Measurements from ENCODE around the gene MAP2K7.
"Not testable (repeated sequence)": the region's sequence is repeated elsewhere in the genome, so short reads cannot be mapped to it uniquely, and the experiment has no call there.

The MAP2K7 gene

DNA sequence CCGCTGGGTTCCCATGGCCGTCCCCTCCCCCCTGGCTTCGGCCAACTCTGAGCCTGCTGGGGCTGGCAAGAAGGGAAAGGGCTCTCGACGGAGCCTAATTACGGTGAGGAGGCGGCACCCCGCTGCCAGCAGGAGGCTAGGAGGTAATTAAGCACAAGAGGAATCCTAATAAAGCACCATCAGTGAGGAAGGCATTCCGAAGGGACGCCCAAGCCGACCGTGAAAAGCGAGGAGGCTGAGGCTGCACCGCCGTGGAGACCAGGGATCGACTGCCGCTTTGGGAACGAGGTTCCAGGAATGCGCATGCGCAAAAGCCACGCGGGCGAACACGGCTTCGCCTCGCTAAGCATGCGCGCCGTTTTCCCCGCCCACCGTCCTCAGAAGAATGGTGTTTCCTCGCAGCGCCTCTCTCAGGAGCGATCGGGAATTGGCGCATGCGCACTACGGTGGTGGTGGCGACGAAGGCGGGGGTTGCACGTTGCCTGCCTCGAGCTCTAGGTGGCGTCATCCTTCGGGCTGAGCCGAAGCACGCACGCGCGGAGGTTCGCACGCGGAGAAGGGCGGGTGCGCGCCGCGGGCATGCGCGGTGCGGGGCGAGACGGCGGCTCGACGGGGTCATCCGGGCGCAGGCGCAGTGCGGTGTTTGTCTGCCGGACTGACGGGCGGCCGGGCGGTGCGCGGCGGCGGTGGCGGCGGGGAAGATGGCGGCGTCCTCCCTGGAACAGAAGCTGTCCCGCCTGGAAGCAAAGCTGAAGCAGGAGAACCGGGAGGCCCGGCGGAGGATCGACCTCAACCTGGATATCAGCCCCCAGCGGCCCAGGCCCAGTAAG, at the start of gene MAP2K7:
Gene MAP2K7, plus strand, starts transcription at position 634 of the 830 bp plus-strand sequence. Its CDS starts 68 bp downstream, at position 702.
- peak; percentile 96 for DNase-seq (ENCODE audit: low read depth)

DNA sequence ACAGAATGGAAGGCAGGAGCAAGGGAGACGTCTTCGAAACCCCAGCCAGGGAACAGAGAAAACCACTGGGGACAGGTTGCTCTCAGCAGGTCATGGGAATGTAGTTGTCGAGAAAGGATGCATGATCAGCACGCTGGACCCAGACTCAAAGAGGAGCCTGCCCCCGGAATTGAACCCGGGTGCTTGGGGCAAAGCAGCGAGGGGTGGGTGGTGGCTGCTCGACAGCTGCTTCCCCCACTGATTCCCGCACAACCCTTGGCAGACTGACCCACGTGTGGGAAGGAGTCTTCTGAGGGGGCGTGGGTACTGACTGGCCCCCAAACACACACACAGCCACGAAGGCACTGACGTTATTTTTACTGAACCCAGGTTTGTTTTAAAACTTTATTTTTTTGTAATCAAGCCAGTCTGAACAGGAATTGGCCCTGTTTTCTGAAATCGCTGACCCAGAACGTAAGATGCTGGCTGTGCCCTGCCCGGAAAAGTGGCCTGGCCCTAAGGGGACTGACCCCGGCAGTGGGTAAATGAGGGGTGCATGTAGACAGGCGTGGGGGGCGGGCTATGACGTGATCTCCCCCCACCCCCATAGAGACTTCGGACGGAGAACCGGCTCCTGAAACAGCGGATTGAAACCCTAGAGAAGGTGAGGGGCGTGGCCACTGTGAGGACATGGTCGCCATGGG, 48.1 kb upstream of the MAP2K7 start:
- DNase-seq (ENCODE audit: low read depth), result no peak

DNA sequence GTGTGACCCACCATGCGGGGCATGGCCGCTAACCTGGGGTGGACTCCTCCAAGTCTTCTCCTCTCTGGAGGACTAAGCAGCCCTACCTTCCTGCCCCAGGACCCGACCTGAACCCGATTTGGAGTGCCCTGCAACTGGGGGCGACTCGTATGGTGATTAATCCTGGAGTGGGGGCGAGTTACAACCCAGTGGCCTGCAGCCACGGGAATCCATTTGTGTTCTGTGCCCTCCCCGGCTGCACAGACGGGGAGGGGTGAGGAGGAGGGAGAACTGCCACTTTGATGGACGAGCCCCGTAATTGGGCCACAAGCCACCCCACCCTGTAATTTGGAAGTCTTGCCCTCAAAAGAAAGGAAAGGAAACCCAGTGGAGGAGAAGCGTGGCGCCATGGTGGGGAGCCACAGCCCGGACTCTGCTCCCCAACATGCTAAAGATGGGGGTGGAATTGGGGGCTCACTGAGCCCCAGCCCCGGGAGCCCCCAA, 47.5 kb upstream of the MAP2K7 start:
- DNase-seq (ENCODE audit: low read depth), result no peak

DNA sequence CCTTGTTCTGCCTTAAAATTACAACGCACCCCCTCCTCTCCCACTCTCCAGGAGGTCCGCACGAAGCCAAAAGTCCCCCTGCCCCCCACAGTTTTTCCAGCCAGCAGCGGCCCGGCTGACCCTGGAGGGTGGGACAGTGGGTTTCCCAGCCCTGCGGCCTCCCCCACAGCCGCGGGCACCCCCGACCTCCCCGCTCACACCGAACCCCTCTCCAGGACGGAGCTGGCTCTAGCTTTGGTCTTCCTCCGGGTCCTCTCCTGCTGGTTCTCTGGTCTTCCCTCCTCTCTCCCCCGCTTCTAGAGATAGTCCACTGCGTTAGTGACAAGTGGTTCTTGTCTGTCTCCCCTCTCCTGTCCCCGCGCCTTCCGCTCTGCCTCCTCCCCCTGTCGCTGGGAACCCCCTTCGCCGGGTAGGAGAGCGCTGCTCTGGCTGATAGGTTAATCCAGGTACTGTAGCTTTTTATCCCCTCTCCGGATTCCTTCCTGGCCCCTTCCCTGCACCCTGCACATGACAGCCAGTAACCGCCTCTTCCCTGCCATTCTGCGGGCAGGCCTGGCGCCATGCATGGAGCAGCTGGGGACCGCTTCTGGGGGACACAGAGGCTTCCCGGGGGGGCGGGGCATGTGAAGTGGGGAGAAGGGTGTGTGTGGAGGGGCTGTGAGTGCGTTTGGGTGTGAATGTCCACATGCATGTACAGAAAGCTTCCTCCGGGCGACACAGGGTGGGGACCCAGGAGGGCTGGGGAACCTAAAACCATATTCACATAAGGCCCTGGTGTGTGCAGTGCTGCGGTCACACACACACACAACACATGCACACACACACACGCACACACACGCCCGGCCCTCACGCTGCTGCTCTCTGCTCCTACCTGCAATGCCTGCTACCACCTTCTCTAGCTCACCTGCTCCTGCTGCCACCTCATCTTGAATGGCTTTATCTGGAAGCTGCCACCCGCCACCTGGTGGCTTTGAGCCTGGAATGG, 46.7 kb upstream of the MAP2K7 start:
- DNase-seq (ENCODE audit: low read depth), result no peak

DNA sequence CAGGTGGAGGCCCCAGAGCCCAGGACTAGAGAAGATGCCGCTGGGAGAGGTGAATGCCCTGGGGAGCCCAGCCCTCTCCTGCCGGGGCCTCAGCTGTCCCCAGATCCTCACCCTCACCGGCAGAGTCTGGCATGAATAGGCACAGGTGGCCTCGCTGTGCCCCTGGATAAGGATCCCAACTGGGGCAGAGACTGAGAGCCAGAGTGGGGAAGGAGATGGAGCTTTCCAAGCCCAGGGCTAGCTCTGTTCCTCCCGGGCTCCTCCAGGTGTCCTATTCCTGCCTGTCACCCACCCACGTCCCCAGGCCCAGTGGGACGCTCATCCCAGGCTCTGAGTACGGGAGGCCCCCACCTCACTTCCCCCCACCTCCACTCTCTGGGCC, 46.0 kb upstream of the MAP2K7 start:
- no peak for DNase-seq (ENCODE audit: low read depth)

DNA sequence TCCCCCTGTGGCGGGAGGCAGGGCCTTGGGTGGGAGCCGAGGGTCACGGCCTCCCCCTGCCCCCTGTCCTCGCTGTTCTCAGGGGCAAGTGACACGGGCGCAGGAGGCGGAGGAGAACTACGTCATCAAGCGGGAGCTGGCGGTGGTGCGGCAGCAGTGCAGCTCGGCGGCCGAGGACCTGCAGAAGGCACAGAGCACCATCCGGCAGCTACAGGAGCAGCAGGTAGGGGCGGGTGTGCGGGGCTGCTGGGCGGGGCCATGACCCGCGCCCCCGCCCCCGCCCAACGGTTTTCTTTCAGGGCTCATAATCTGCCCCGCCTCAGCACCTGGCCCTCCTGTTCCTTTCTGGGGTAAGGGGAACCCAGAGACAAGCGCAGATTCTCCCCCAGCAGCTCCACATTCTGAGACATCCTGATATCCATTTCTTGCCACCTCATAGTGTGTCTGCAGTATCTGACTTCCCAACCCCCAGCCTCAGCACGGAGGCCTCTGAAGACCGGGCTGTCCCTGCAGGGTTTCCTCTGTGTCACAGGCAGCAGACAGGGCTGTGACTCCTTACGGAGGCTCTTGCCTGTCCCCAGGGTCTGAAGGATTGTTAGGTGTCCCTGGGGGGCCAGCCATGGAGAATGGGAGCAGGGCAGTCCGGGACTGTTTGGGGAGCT, 45.4 kb upstream of the MAP2K7 start:
- no peak for DNase-seq (ENCODE audit: low read depth)

GRCh38 chr19:7859087-7859486, 44.6 kb upstream of the MAP2K7 start:
- not testable (repeated sequence) for DNase-seq (ENCODE audit: low read depth)

DNA sequence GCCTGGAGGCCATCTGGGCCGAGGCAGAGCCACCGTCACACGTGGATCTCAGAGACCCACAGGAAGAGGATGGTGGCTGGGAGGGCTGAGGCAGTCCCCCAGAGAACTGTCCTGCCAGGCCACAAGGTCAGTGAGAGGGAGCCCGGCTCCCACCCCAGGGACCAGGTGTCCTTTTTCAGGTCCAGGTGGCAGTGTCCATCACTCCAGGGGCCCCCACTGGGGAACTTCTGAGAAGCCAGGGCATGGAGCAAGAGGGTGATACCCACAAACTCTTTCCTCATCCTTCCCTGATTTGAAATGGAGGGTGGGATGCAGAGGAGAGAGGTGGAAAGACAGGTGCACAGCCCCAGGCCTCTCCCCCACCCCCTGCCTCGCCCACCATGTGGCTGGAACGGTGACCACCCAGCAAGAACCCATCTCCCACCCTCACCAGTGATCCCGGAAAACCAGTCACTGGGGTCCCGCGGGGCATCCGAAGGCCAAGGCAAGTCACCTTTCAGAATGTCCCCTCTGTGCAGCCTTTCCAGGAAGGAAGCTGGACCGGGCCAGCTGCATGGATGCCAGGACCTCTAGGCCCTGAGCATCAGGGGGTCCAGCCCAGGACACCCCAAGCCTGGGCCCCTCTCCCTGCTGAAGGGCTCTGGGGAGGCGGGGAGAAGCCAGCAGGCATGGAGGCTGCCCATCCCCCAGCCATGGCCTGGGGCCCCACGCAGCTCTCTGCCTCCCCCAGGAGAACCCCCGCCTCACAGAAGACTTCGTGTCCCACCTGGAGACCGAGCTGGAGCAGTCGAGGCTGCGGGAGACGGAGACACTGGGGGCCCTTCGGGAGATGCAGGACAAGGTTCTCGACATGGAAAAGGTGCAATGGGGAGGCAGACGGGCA, 43.6 kb upstream of the MAP2K7 start:
- DNase-seq (ENCODE audit: low read depth), result no peak

DNA sequence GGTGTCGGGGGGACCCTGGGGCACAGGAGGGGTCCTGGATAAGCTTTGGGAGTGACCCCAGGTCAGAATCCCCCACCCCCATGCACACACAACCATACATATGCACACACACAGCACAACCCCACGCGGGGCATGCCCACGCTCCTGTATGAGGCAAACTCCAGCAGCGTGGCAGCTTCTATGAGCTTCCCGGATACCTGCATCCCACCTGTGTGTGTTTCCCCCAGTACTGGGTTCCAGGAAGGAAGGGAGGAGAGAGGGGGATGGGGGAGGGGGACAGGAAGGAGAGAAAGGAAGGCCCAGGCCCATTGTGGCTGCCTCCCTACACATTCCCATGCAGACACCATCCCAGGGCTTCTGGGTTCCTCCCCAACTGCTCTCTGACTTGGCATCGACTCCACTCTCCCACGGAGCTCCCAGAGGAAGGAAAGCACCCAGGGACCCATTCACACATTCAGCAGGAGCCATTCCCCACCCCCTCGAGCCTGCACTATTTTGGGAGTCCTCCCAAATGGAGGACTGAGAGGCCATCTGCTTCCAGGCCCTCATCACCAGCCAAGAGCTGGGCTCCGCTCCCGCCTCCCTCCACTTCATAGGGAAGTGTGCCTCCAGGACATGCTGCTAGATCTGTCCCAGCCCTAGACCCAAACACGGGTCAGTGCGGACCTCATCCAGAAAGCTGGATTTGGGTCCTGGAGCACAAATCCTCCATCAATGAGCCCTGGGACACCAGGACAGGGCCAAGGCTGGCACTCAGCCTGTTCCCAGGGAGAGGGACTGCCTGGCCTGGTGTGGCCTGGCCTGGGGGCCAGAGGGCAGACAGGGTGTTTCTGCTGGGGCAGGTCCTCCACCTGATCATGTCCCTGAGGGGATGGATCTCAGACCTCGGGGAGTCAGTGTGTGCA, 42.7 kb upstream of the MAP2K7 start:
- no peak for DNase-seq (ENCODE audit: low read depth)

DNA sequence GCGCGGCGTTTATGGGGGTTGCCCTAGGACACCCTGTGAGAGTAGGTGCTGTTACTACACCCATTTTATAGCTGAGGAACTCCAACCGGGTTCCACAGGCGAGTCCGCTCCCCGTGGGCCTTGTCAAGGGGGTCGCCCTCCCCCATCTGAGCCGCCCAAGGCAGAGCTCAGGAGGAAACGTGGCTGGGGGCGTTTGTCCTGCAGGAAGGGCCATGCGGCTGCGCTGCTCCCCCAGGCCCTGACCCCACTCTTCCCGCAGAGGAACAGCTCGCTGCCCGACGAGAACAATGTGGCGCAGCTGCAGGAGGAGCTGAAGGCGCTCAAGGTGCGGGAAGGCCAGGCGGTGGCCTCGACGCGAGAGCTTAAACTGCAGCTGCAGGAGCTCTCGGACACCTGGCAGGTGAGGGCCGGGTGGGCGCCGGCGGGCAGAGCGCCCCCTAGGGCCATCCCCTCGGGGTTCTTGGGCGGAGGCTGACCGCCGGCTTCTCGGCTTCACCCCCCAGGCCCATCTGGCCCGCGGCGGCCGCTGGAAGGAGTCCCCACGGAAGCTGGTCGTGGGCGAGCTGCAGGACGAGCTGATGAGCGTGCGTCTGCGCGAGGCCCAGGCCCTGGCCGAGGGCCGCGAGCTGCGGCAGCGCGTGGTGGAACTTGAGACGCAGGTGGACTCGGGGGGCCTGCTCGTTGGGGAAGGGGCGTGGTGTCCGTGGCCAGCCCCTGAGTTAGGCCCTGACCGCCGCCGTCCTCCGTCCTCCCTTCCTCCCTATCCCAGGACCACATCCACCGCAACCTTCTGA, 41.9 kb upstream of the MAP2K7 start:
- no peak for DNase-seq (ENCODE audit: low read depth)

GRCh38 chr19:7862413-7862951, 41.2 kb upstream of the MAP2K7 start:
- peak; percentile 53 for DNase-seq (ENCODE audit: low read depth)

DNA sequence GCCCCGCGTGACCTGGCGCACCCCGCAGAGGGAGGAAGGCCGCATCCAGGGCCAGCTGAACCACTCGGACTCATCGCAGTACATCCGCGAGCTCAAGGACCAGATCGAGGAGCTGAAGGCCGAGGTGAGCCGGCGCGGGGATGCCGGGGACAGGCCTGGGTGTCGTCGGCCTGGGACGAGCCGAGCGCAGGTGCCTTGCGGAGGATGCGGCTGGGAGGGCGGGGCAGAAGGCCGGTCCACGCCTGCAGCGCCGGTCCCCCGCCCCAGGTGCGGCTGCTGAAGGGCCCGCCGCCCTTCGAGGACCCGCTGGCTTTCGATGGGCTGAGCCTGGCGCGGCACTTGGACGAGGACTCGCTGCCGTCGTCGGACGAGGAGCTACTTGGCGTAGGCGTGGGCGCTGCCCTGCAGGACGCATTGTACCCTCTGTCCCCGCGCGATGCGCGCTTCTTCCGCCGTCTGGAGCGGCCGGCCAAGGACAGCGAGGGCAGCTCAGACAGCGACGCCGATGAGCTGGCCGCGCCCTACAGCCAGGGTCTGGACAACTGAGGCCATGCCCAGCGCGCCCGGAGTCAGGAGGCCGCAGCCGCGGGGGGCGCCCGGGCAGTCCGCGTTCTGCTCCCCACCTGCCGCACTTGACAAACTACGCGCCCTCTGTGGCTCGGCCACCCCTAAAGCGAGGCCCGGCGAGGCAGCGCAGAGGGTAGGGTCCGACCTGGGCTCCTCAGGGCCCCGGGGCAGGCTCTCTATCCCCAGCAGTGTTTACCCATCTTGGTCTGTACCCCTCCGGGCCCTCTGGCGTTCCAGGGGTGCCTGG, 40.3 kb upstream of the MAP2K7 start:
- DNase-seq (ENCODE audit: low read depth), result no peak

GRCh38 chr19:7863971-7864689, 39.5 kb upstream of the MAP2K7 start:
- DNase-seq (ENCODE audit: low read depth), result no peak

DNA sequence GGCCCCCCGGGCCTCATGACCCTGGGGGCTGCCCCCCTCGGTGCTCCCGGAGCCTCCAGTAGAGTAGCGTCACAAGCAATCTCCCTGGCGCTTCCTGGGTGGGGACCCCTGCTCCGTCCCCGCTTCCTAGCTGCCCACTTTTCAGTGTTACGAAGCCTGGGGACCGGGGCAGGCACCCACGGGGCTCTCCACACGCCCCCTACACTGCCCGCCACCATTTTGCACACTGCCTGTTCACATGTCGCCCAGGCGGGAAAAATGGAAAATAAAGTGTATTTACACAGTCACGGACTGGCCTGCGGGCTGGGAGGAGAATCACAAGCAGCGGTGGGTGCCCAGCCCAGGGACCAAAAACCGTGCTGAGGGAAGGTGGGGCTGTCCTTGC, 39.0 kb upstream of the MAP2K7 start:
- DNase-seq (ENCODE audit: low read depth), result no peak

- no peak for DNase-seq (ENCODE audit: low read depth)
These were observed 38.3 kb upstream of the MAP2K7 start for GRCh38 chr19:7865262-7865911.

DNA sequence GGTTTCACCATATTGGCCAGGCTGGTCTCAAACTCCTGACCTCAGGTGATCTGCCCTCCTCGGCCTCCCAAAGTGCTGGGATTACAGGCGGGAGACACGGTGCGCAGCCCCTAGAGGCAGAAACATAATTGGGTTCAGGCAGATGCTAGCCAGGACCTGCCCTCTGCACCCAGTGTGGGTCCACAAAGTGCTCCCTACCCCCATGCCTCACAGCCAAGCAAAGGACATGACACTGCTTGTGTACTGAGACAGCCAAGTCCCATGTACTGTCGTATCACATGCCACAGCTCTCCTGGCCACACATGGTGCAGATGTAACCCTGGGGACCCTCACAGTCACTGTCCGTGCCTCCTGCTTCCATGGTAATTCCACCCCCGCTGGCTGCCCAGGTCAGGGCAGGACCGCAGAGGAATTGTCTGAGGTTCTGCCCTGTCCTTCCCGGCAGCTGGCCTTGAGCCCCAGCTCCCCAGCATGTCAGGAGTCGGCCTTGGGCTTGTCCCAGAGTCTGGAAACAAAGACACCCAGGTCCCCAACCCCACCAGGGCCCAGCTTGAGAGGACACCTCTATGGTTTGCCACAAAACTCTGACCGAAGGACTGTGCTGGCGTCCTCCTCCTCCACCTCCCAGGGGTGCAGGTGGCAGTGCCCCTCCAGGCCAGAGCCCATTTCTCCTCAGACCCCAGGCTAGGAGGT, 37.1 kb upstream of the MAP2K7 start:
- DNase-seq (ENCODE audit: low read depth), result no peak
